Stomach smooth muscle (tissue), 2 donors: ENCODE measurements around the gene CC2D1A.

Experiments used
- H3K27ac ChIP-seq: one replicate; pipeline ENCODE4 v1.7.0; 2013; ENCODE audit warnings: mild to moderate bottlenecking, low read length, inconsistent platforms
- H3K27me3 ChIP-seq, 2 donors: one replicate each; pipeline ENCODE4 v1.7.0; 2013; ENCODE audit warnings: low read length in 2 of 2; ENCODE audit not compliant: insufficient read depth in 2 of 2, control insufficient read depth in 1 of 2
- H3K36me3 ChIP-seq, 2 donors: one replicate each; pipeline ENCODE4 v1.7.0; 2013; ENCODE audit warnings: low read length in 2 of 2; ENCODE audit not compliant: control insufficient read depth in 2 of 2, insufficient read depth in 2 of 2
- H3K4me1 ChIP-seq: one replicate; pipeline ENCODE4 v1.7.0; 2013; ENCODE audit warnings: low read length; ENCODE audit not compliant: control insufficient read depth, insufficient read depth
- H3K4me3 ChIP-seq, 2 donors: one replicate each; pipeline ENCODE4 v1.7.0; 2013; ENCODE audit warnings: low read length in 2 of 2
- H3K9ac ChIP-seq, 2 donors: one replicate each; pipeline ENCODE4 v1.7.0; 2013; ENCODE audit warnings: low read length in 2 of 2, mild to moderate bottlenecking in 1 of 2
- H3K9me3 ChIP-seq, 2 donors: one replicate each; pipeline ENCODE4 v1.7.0; 2013; ENCODE audit warnings: low read length in 2 of 2; ENCODE audit not compliant: control insufficient read depth in 2 of 2
- donor health status: healthy.
- donor health status: Pancreatic carcinoma.

Gene CC2D1A

GRCh38 chr19:13938301-13939064, 32.5 kb downstream of the CC2D1A start, which contains the start of gene PODNL1:
Gene PODNL1, minus strand, starts transcription at chr19:13938417. Its CDS starts 236 bp downstream, at chr19:13938181.
- H3K9ac ChIP-seq = no peak within 1 kb of the TSS
- H3K36me3 ChIP-seq = no peaks in the 10 kb centered on the region
- H3K9me3 ChIP-seq = no peaks in the 10 kb centered on the region
- peaks cover 3% of the 10 kb centered on the region for H3K4me1 ChIP-seq
- H3K27me3 ChIP-seq = peaks cover 18 to 26% of the 10 kb centered on the region in 2 donors
- peak within 1 kb of the TSS in 1 of 2 donors; percentile 22 for H3K4me3 ChIP-seq
- no peak within 1 kb of the TSS for H3K27ac ChIP-seq

GRCh38 chr19:13942023-13942684, 36.2 kb downstream of the CC2D1A start:
- H3K9ac ChIP-seq = no peak overlapping the region
- H3K27me3 ChIP-seq = peaks cover 7% of the 10 kb centered on the region in 2 donors
- no peak overlapping the region for H3K4me3 ChIP-seq
- peaks cover 3% of the 10 kb centered on the region for H3K4me1 ChIP-seq
- H3K36me3 ChIP-seq = no peaks in the 10 kb centered on the region
- no peaks in the 10 kb centered on the region for H3K9me3 ChIP-seq
- no peak overlapping the region for H3K27ac ChIP-seq

- Histone ChIP-seq H3K36me3 (no peaks in the 10 kb centered on the region), H3K27me3 (no peaks in the 10 kb centered on the region), H3K27ac (no peak overlapping the region), H3K9ac (no peak overlapping the region), H3K4me1 (no peaks in the 10 kb centered on the region), H3K4me3 (no peak overlapping the region), H3K9me3 (no peaks in the 10 kb centered on the region)
Measured at GRCh38 chr19:13946414-13946813, 40.4 kb downstream of the CC2D1A start.

- Histone ChIP-seq H3K9ac (no peak overlapping the region), H3K4me1 (peaks cover 15% of the 10 kb centered on the region), H3K27me3 (no peaks in the 10 kb centered on the region), H3K27ac (no peak overlapping the region), H3K9me3 (no peaks in the 10 kb centered on the region), H3K36me3 (peaks cover 8 to 9% of the 10 kb centered on the region in 2 donors), H3K4me3 (no peak overlapping the region)
Measured at GRCh38 chr19:13951043-13951442, 45.0 kb downstream of the CC2D1A start.

GRCh38 chr19:13951799-13952153, 45.8 kb downstream of the CC2D1A start:
- Histone ChIP-seq H3K9ac (no peak overlapping the region), H3K4me3 (peak overlapping the region; percentile 64 to 76), H3K9me3 (no peaks in the 10 kb centered on the region), H3K36me3 (peaks cover 15 to 16% of the 10 kb centered on the region in 2 donors), H3K27me3 (no peaks in the 10 kb centered on the region), H3K27ac (peak overlapping the region; percentile 55), H3K4me1 (peaks cover 15% of the 10 kb centered on the region)

- Histone ChIP-seq H3K4me1 (peaks cover 15% of the 10 kb centered on the region), H3K27ac (peak within 1 kb of the TSS; percentile 55), H3K9ac (peak within 1 kb of the TSS; percentile 51 to 71), H3K9me3 (no peaks in the 10 kb centered on the region), H3K27me3 (no peaks in the 10 kb centered on the region), H3K4me3 (peak within 1 kb of the TSS; percentile 71 to 80), H3K36me3 (peaks cover 19 to 20% of the 10 kb centered on the region in 2 donors)
Measured at GRCh38 chr19:13952154-13952930, 46.3 kb downstream of the CC2D1A start, which contains the start of gene DCAF15. Gene DCAF15, plus strand, starts transcription at chr19:13952509. Its CDS starts 4 bp downstream, at chr19:13952513.

GRCh38 chr19:13952931-13953531, 47.0 kb downstream of the CC2D1A start:
- H3K9me3 ChIP-seq = no peaks in the 10 kb centered on the region
- no peaks in the 10 kb centered on the region for H3K27me3 ChIP-seq
- peak overlapping the region; percentile 71 to 80 for H3K4me3 ChIP-seq
- peaks cover 20 to 24% of the 10 kb centered on the region in 2 donors for H3K36me3 ChIP-seq
- peak overlapping the region; percentile 2 for H3K27ac ChIP-seq
- peaks cover 15% of the 10 kb centered on the region for H3K4me1 ChIP-seq
- H3K9ac ChIP-seq = peak overlapping the region; percentile 48 to 71

- peaks cover 25 to 27% of the 10 kb centered on the region in 2 donors for H3K36me3 ChIP-seq
- H3K9ac ChIP-seq = peak overlapping the region in 1 of 2 donors; percentile 33
- peaks cover 15% of the 10 kb centered on the region for H3K4me1 ChIP-seq
- H3K27ac ChIP-seq = no peak overlapping the region
- H3K27me3 ChIP-seq = no peaks in the 10 kb centered on the region
- H3K4me3 ChIP-seq = peak overlapping the region in 1 of 2 donors; percentile 8
- no peaks in the 10 kb centered on the region for H3K9me3 ChIP-seq
Measured at GRCh38 chr19:13954185-13954584, 48.2 kb downstream of the CC2D1A start.

GRCh38 chr19:13955662-13956364, 49.8 kb downstream of the CC2D1A start:
- no peak overlapping the region for H3K4me3 ChIP-seq
- no peak overlapping the region for H3K27ac ChIP-seq
- no peaks in the 10 kb centered on the region for H3K9me3 ChIP-seq
- peaks cover 27 to 34% of the 10 kb centered on the region in 2 donors for H3K36me3 ChIP-seq
- H3K4me1 ChIP-seq = peaks cover 15% of the 10 kb centered on the region
- no peaks in the 10 kb centered on the region for H3K27me3 ChIP-seq
- H3K9ac ChIP-seq = no peak overlapping the region

GRCh38 chr19:13956365-13956744, 50.4 kb downstream of the CC2D1A start:
- Histone ChIP-seq H3K4me1 (peaks cover 15% of the 10 kb centered on the region), H3K27ac (no peak overlapping the region), H3K27me3 (no peaks in the 10 kb centered on the region), H3K9me3 (no peaks in the 10 kb centered on the region), H3K36me3 (peaks cover 27 to 34% of the 10 kb centered on the region in 2 donors), H3K4me3 (no peak overlapping the region), H3K9ac (no peak overlapping the region)
